Measurements from ENCODE around the gene HUWE1. TPM values are rescaled to one million over a fixed set of nuclear protein-coding genes. Genes with fewer than 3 reads are reported as not detected.

HUWE1 gene
- total and polyA plus RNA-seq, 9 of the 15 experiments (the other 6 are each of a cell fraction or from before 2014, with no cell fraction given), result 23.9 to 204 (median 65.1) TPM

DNA sequence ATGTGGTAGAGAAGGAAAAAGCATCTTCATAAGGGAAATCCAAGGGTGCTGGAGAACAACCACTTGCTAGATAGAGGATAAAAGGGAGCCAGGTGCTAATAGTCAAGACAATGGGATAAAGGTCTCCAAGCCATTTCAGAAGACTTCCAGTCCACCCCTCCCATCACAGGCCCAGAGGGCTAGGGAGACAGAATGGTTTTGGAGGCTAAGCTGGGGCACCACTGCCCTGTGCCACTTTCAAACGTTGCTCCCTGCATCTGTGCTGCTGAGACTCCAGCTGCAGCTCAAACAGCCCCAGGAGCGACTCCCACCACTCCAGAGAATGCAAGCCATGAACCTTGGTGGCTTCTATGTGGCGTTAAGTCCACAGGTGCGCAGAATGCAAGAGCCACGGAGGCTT lies 38.4 kb upstream of the HUWE1 start (continued):
- TF ChIP-seq, protein P1, sequence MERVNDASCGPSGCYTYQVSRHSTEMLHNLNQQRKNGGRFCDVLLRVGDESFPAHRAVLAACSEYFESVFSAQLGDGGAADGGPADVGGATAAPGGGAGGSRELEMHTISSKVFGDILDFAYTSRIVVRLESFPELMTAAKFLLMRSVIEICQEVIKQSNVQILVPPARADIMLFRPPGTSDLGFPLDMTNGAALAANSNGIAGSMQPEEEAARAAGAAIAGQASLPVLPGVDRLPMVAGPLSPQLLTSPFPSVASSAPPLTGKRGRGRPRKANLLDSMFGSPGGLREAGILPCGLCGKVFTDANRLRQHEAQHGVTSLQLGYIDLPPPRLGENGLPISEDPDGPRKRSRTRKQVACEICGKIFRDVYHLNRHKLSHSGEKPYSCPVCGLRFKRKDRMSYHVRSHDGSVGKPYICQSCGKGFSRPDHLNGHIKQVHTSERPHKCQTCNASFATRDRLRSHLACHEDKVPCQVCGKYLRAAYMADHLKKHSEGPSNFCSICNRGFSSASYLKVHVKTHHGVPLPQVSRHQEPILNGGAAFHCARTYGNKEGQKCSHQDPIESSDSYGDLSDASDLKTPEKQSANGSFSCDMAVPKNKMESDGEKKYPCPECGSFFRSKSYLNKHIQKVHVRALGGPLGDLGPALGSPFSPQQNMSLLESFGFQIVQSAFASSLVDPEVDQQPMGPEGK (CRISPR knock-in tag; IDR thresholded peaks at IDR 0.05; ENCODE audit: borderline replicate concordance), result no peak
- TF ChIP-seq, protein P2, sequence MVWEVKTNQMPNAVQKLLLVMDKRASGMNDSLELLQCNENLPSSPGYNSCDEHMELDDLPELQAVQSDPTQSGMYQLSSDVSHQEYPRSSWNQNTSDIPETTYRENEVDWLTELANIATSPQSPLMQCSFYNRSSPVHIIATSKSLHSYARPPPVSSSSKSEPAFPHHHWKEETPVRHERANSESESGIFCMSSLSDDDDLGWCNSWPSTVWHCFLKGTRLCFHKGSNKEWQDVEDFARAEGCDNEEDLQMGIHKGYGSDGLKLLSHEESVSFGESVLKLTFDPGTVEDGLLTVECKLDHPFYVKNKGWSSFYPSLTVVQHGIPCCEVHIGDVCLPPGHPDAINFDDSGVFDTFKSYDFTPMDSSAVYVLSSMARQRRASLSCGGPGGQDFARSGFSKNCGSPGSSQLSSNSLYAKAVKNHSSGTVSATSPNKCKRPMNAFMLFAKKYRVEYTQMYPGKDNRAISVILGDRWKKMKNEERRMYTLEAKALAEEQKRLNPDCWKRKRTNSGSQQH (CRISPR knock-in tag; IDR thresholded peaks at IDR 0.05), result no peak
- TF ChIP-seq ZNF197 (CRISPR knock-in tag; IDR thresholded peaks at IDR 0.05; ENCODE audit: low read depth), result no peak
- TF ChIP-seq ZNF274 (IDR thresholded peaks at IDR 0.05; ENCODE audit: borderline replicate concordance, low read depth, low read length), result no peak
- TF ChIP-seq ZNF408 (CRISPR knock-in tag; IDR thresholded peaks at IDR 0.05; ENCODE audit: low read depth), result no peak

DNA sequence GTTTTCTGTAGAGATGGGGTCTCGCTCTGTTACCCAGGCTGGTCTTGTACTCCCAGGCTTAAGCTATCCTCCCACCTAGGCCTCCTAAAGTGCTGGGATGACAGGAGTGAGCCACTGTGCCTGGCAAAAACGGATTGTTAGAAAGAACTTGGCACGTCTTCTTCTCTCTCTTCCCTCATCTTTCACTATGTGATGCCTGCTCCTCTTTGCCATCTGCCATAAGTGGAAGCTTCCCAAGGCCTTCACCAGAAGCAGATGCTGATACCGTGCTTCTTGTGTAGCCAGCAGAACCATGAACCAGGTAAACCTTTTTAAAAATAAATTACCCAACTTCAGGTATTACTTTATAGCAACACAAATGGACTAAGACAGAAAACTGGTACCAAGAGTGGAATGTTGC lies 36.9 kb upstream of the HUWE1 start:
- POLR2A ChIA-PET, result no interaction called here
- no peaks in the 10 kb centered on the region for H4K20me1 ChIP-seq (replicated peaks; ENCODE audit: control insufficient read depth, insufficient read depth, low read length)
- no peak for FAIRE-seq

More for the DNA sequence above, 36.9 kb upstream of the HUWE1 start:
- intact Hi-C loops (cut with micrococcal nuclease), result no loop called here
- no peak overlapping the region for H3K9ac ChIP-seq (ENCODE audit: insufficient read depth in 1 of 2, low read depth in 2 of 2, low read length in 2 of 2)
- ATAC-seq (no peak), DNase-seq (ENCODE audit: extremely low read depth in 1 of 4, low spot score in 3 of 4) (no peak)
- H2AFZ ChIP-seq (ENCODE audit: low read depth, low read length), result no peak overlapping the region
- no TSS peak for BruUV-seq (replicated peaks)
- no peaks in the 10 kb centered on the region for H3K9me1 ChIP-seq (ENCODE audit: control insufficient read depth, insufficient read depth, low read length)
- TF ChIP-seq, protein P3, sequence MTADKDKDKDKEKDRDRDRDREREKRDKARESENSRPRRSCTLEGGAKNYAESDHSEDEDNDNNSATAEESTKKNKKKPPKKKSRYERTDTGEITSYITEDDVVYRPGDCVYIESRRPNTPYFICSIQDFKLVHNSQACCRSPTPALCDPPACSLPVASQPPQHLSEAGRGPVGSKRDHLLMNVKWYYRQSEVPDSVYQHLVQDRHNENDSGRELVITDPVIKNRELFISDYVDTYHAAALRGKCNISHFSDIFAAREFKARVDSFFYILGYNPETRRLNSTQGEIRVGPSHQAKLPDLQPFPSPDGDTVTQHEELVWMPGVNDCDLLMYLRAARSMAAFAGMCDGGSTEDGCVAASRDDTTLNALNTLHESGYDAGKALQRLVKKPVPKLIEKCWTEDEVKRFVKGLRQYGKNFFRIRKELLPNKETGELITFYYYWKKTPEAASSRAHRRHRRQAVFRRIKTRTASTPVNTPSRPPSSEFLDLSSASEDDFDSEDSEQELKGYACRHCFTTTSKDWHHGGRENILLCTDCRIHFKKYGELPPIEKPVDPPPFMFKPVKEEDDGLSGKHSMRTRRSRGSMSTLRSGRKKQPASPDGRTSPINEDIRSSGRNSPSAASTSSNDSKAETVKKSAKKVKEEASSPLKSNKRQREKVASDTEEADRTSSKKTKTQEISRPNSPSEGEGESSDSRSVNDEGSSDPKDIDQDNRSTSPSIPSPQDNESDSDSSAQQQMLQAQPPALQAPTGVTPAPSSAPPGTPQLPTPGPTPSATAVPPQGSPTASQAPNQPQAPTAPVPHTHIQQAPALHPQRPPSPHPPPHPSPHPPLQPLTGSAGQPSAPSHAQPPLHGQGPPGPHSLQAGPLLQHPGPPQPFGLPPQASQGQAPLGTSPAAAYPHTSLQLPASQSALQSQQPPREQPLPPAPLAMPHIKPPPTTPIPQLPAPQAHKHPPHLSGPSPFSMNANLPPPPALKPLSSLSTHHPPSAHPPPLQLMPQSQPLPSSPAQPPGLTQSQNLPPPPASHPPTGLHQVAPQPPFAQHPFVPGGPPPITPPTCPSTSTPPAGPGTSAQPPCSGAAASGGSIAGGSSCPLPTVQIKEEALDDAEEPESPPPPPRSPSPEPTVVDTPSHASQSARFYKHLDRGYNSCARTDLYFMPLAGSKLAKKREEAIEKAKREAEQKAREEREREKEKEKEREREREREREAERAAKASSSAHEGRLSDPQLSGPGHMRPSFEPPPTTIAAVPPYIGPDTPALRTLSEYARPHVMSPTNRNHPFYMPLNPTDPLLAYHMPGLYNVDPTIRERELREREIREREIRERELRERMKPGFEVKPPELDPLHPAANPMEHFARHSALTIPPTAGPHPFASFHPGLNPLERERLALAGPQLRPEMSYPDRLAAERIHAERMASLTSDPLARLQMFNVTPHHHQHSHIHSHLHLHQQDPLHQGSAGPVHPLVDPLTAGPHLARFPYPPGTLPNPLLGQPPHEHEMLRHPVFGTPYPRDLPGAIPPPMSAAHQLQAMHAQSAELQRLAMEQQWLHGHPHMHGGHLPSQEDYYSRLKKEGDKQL (CRISPR knock-in tag; IDR thresholded peaks at IDR 0.05; ENCODE audit: borderline replicate concordance), result no peak
- TF ChIP-seq KDM2B (CRISPR knock-in tag; IDR thresholded peaks at IDR 0.05), result no peak
- no peaks in the 10 kb centered on the region for H3K79me2 ChIP-seq (ENCODE audit: control insufficient read depth, insufficient read depth, low read length)
- H3K9me3 ChIP-seq (replicated peaks; ENCODE audit: control insufficient read depth, insufficient read depth, low read depth, low read length), result no peaks in the 10 kb centered on the region
- peaks cover 0 to 6% of the 10 kb centered on the region in 2 experiments; a peak in 1 of 5 replicates for H3K27me3 ChIP-seq (ENCODE audit: control insufficient read depth in 2 of 2, insufficient read depth in 2 of 2, low read length in 2 of 2)
- H3K4me2 ChIP-seq (ENCODE audit: insufficient read depth, low read length), result no peak overlapping the region
- no peaks in the 10 kb centered on the region for H3K36me3 ChIP-seq (ENCODE audit: control insufficient read depth, insufficient read depth, low read length)
- H3K27ac ChIP-seq (ENCODE audit: extremely low read depth, low read depth, low read length), result no peak overlapping the region
- in situ Hi-C loops (cut with MboI), result no loop called here
- no peaks in the 10 kb centered on the region; a peak in 1 of 5 replicates for H3K4me1 ChIP-seq (replicated peaks in 1 of 2; ENCODE audit: control insufficient read depth in 2 of 2, insufficient read depth in 2 of 2, low read length in 2 of 2)
- H3K4me3 ChIP-seq, result no peak overlapping the region
- 6% methylated on average over 4 of the region's 4 CpGs for WGBS (ENCODE audit: insufficient coverage, low coverage, missing lambda C conversion rate)
- CTCF ChIA-PET (ENCODE audit: low intra/inter-chr PET ratio), result no interaction called here

Measured in K562 (cell line).